HepG2 (cell line): Measurements from ENCODE around the gene PRADC1. TPM values are rescaled to one million over a fixed set of nuclear protein-coding genes. Genes with fewer than 3 reads are reported as not detected.

Experiments used
- FOXO1 ChIP-seq: sonication (generic); formaldehyde crosslinking; IDR thresholded peaks from 2 replicates; pipeline ENCODE4 v1.4.0; 2020; ENCODE audit warnings: missing genetic modification reagents
- ISX ChIP-seq: sonication (generic); formaldehyde crosslinking; conservative IDR thresholded peaks from 2 replicates; pipeline ENCODE4 v1.5.0; 2020; ENCODE audit warnings: missing genetic modification reagents
- MTF1 ChIP-seq: sonication (generic); formaldehyde crosslinking; IDR thresholded peaks from 2 replicates; pipeline ENCODE4 v1.5.0; 2020; ENCODE audit warnings: missing genetic modification reagents
- NR1H2 ChIP-seq: sonication (generic); formaldehyde crosslinking; IDR thresholded peaks from 2 replicates; pipeline ENCODE4 v1.8.1; 2022; ENCODE audit warnings: low read depth, missing genetic modification reagents, borderline replicate concordance
- SATB2 ChIP-seq: sonication (generic); formaldehyde crosslinking; IDR thresholded peaks from 2 replicates; pipeline ENCODE4 v1.5.0; 2020; ENCODE audit warnings: missing genetic modification reagents
- SCMH1 ChIP-seq: sonication (generic); formaldehyde crosslinking; IDR thresholded peaks from 2 replicates; pipeline ENCODE4 v1.9.0; 2021; ENCODE audit warnings: missing genetic modification reagents, mild to moderate bottlenecking, borderline replicate concordance
- ZBTB37 ChIP-seq: sonication (generic); formaldehyde crosslinking; IDR thresholded peaks from 2 replicates; pipeline ENCODE4 v1.4.0; 2020; ENCODE audit warnings: mild to moderate bottlenecking, missing genetic modification reagents
- ZC3H13 ChIP-seq: sonication (generic); formaldehyde crosslinking; IDR thresholded peaks from 2 replicates; pipeline ENCODE4 v1.8.1; 2023; ENCODE audit warnings: mild to moderate bottlenecking, missing genetic modification reagents, moderate library complexity
- ZNF562 ChIP-seq: sonication (generic); formaldehyde crosslinking; IDR thresholded peaks from 2 replicates; pipeline ENCODE4 v1.8.0; 2022; ENCODE audit warnings: missing genetic modification reagents, borderline replicate concordance
- ZNF605 ChIP-seq: sonication (generic); formaldehyde crosslinking; IDR thresholded peaks from 2 replicates; pipeline ENCODE4 v1.8.0; 2022; ENCODE audit warnings: mild to moderate bottlenecking, missing genetic modification reagents
- ZZZ3 ChIP-seq: sonication (generic); formaldehyde crosslinking; IDR thresholded peaks from 2 replicates; pipeline ENCODE4 v1.4.0; 2020; ENCODE audit warnings: missing genetic modification reagents, mild to moderate bottlenecking, borderline replicate concordance
- polyA plus RNA-seq, 8 experiments: library from polyadenylated mRNA; depleted of rRNA in 3 of 8; stranded (reverse) in 7 of 8; unstranded in 1 of 8; fragments of >200 nt; fragmentation: Illumina TruSeq in 4 of 8; extraction: Trizol in 4 of 8; gene quantifications; 2 replicates each; pipeline versions ENCODE4 v1.2.1 to v1.2.3, GENCODE V29; 2011 to 2016; ENCODE audit warnings: low read depth in 4 of 8, missing spikeins in 1 of 8, mixed read lengths in 1 of 8; ENCODE audit not compliant: insufficient read depth in 1 of 8
- total RNA-seq, 5 experiments: library from RNA; depleted of rRNA; stranded (reverse); fragments of >200 nt; fragmentation: Illumina TruSeq; extraction: Trizol; gene quantifications; 2 replicates each; pipeline ENCODE4 v1.2.3, GENCODE V29; 2016; ENCODE audit warnings: low read depth in 1 of 5
- TF ChIP-seq, protein P1 (sequence below): sonication (generic); formaldehyde crosslinking; IDR thresholded peaks from 2 replicates; pipeline ENCODE4 v1.4.0; 2020; ENCODE audit warnings: missing genetic modification reagents, borderline replicate concordance
- TF ChIP-seq, protein P2 (sequence below): sonication (generic); formaldehyde crosslinking; IDR thresholded peaks from 2 replicates; pipeline ENCODE4 v1.4.0; 2020; ENCODE audit warnings: mild to moderate bottlenecking, missing genetic modification reagents, borderline replicate concordance
- TF ChIP-seq, protein P3 (sequence below): sonication (generic); formaldehyde crosslinking; IDR thresholded peaks from 2 replicates; pipeline ENCODE4 v1.8.0; 2022; ENCODE audit warnings: mild to moderate bottlenecking, missing genetic modification reagents, borderline replicate concordance

The PRADC1 gene
- total and polyA plus RNA-seq, 2 of the 13 experiments (the other 11 are each of a cell fraction or from before 2014, with no cell fraction given), result 12.1 to 37.2 TPM

DNA sequence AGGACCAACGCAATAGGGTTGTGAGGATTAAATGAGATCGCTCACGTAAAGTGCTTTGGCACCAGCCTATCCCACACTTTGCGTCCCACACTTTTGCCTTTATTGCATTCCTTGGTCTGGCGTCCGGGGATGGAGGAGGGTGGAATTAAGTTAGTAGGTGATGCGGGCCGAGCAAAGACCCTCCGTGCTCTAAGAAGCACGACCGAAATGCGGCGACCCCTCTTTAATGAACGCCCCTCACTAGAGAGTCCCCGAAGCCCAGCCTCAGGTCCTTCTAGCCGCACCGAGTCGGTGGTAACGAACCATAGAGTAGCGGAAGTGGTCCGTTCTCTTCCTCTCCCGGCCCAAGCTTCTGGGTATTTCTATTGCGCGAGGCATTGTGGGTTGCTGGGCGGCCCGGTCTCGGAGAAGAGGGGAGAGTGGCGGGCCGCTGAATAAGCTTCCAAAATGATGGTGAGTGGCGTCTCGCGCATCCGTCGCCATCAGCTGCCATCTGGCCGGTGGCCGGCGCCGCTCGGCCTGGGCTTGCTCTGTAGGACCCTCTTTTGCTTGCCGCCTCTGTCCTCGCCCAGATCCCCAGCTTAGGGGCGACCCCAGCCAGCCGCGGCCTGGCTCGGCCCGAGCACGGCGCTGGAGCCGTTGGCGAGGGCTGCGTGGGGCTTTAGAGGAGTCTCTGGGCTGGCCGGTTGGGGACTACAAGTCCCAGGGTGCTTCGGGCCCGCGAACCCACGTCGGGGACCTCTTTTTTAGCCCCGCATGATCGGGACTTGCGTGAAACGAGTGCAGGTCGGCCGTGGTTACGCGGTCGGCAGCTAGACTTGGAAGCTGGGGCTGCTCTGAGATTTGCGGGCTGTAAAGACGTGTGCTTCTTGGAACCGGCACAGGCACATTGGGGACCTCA, 1.1 kb upstream of the PRADC1 start, which contains the start of gene CCT7 (continued):
- TF ChIP-seq, protein P1, sequence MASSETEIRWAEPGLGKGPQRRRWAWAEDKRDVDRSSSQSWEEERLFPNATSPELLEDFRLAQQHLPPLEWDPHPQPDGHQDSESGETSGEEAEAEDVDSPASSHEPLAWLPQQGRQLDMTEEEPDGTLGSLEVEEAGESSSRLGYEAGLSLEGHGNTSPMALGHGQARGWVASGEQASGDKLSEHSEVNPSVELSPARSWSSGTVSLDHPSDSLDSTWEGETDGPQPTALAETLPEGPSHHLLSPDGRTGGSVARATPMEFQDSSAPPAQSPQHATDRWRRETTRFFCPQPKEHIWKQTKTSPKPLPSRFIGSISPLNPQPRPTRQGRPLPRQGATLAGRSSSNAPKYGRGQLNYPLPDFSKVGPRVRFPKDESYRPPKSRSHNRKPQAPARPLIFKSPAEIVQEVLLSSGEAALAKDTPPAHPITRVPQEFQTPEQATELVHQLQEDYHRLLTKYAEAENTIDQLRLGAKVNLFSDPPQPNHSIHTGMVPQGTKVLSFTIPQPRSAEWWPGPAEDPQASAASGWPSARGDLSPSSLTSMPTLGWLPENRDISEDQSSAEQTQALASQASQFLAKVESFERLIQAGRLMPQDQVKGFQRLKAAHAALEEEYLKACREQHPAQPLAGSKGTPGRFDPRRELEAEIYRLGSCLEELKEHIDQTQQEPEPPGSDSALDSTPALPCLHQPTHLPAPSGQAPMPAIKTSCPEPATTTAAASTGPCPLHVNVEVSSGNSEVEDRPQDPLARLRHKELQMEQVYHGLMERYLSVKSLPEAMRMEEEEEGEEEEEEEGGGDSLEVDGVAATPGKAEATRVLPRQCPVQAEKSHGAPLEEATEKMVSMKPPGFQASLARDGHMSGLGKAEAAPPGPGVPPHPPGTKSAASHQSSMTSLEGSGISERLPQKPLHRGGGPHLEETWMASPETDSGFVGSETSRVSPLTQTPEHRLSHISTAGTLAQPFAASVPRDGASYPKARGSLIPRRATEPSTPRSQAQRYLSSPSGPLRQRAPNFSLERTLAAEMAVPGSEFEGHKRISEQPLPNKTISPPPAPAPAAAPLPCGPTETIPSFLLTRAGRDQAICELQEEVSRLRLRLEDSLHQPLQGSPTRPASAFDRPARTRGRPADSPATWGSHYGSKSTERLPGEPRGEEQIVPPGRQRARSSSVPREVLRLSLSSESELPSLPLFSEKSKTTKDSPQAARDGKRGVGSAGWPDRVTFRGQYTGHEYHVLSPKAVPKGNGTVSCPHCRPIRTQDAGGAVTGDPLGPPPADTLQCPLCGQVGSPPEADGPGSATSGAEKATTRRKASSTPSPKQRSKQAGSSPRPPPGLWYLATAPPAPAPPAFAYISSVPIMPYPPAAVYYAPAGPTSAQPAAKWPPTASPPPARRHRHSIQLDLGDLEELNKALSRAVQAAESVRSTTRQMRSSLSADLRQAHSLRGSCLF, result no peak; the same call in 1 of the 2 replicates
- TF ChIP-seq SCMH1 (CRISPR knock-in tag), result no peak
- peak; percentile 89 for TF ChIP-seq ZC3H13 (CRISPR knock-in tag)
- no peak for TF ChIP-seq ZBTB37
- no peak; the same call in 1 of the 2 replicates for TF ChIP-seq MTF1 (CRISPR knock-in tag)
- peak; percentile 81; the same call in 1 of the 2 replicates for TF ChIP-seq NR1H2 (CRISPR knock-in tag)
- TF ChIP-seq, protein P2, sequence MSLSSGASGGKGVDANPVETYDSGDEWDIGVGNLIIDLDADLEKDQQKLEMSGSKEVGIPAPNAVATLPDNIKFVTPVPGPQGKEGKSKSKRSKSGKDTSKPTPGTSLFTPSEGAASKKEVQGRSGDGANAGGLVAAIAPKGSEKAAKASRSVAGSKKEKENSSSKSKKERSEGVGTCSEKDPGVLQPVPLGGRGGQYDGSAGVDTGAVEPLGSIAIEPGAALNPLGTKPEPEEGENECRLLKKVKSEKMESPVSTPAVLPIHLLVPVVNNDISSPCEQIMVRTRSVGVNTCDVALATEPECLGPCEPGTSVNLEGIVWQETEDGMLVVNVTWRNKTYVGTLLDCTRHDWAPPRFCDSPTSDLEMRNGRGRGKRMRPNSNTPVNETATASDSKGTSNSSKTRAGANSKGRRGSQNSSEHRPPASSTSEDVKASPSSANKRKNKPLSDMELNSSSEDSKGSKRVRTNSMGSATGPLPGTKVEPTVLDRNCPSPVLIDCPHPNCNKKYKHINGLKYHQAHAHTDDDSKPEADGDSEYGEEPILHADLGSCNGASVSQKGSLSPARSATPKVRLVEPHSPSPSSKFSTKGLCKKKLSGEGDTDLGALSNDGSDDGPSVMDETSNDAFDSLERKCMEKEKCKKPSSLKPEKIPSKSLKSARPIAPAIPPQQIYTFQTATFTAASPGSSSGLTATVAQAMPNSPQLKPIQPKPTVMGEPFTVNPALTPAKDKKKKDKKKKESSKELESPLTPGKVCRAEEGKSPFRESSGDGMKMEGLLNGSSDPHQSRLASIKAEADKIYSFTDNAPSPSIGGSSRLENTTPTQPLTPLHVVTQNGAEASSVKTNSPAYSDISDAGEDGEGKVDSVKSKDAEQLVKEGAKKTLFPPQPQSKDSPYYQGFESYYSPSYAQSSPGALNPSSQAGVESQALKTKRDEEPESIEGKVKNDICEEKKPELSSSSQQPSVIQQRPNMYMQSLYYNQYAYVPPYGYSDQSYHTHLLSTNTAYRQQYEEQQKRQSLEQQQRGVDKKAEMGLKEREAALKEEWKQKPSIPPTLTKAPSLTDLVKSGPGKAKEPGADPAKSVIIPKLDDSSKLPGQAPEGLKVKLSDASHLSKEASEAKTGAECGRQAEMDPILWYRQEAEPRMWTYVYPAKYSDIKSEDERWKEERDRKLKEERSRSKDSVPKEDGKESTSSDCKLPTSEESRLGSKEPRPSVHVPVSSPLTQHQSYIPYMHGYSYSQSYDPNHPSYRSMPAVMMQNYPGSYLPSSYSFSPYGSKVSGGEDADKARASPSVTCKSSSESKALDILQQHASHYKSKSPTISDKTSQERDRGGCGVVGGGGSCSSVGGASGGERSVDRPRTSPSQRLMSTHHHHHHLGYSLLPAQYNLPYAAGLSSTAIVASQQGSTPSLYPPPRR, result 0 out of 2 replicates have a peak, but pooled peaks have one; percentile 65
- TF ChIP-seq ZNF562 (CRISPR knock-in tag), result no peak; the same call in 1 of the 2 replicates
- peak; percentile 50; the same call in 1 of the 2 replicates for TF ChIP-seq SATB2 (CRISPR knock-in tag)
- peak; percentile 48; the same call in 1 of the 2 replicates for TF ChIP-seq ISX (CRISPR knock-in tag)
- TF ChIP-seq, protein P3, sequence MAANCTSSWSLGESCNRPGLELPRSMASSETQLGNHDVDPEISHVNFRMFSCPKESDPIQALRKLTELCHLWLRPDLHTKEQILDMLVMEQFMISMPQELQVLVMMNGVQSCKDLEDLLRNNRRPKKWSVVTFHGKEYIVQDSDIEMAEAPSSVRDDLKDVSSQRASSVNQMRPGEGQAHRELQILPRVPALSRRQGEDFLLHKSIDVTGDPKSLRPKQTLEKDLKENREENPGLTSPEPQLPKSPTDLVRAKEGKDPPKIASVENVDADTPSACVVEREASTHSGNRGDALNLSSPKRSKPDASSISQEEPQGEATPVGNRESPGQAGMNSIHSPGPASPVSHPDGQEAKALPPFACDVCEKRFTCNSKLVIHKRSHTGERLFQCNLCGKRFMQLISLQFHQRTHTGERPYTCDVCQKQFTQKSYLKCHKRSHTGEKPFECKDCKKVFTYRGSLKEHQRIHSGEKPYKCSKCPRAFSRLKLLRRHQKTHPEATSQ (CRISPR knock-in tag), result peak; percentile 78; the same call in 1 of the 2 replicates
- TF ChIP-seq FOXO1, result 0 out of 2 replicates have a peak, but pooled peaks have one; percentile 18
- TF ChIP-seq ZNF605 (CRISPR knock-in tag), result peak; percentile 65; the same call in 1 of the 2 replicates
- TF ChIP-seq ZZZ3 (CRISPR knock-in tag), result peak; percentile 100; the same call in 1 of the 2 replicates
